ENCODE results near the gene SLC39A9.
"Not testable (repeated sequence)": the region's sequence is repeated elsewhere in the genome, so short reads cannot be mapped to it uniquely, and the experiment has no call there.

The SLC39A9 gene

DNA sequence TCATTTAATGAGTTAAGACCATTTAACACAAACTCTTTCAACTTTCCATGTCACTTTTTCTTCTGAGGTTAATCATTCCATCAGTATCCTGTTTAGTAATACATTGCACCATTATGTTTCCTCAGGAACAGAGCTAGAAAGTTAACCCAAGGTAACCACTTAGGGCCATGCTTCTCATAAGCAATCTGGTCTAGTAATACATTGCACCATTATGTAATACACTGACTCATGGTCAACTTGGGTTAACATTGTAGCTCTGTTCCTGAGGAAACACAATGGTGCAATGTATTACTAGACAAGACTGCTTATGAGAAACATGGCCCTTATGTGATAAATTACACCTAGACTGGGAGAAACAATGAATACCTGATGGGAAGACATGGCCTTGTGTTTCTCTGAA, 22.1 kb upstream of the SLC39A9 start:
- H3K4me3 ChIP-seq (ENCODE audit: low read length), result no peak overlapping the region
- TF ChIP-seq CTCF (IDR thresholded peaks at IDR 0.05; ENCODE audit: insufficient read depth, low read depth, low read length, missing control alignments), result no peak
- peak; percentile 94 for DNase-seq (ENCODE audit: low read depth)

DNA sequence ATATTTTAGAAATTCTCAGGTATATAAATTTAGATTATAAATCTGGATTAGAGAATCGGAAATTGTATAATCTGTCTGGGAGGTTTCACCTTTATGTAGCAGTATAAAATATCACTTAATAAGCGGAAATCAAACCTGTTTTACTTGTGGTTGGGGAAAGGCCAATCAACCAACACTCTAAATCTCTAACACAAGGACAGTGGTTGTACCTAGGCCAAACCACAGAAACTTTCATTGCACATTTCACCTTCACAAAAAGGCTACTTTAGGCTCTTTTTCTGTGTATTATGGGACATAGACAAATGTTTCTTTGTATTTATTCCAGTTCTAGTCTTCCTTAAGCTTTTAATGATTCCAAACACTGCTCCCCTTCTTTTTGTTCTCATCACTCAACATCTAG, 20.2 kb upstream of the SLC39A9 start:
- TF ChIP-seq CTCF (IDR thresholded peaks at IDR 0.05; ENCODE audit: insufficient read depth, low read depth, low read length, missing control alignments), result no peak
- peak; percentile 34 for DNase-seq (ENCODE audit: low read depth)
- H3K4me3 ChIP-seq (ENCODE audit: low read length), result no peak overlapping the region

- peak; percentile 33 for DNase-seq (ENCODE audit: low read depth)
- TF ChIP-seq CTCF (IDR thresholded peaks at IDR 0.05; ENCODE audit: insufficient read depth, low read depth, low read length, missing control alignments), result no peak
- H3K4me3 ChIP-seq (ENCODE audit: low read length), result no peak overlapping the region
Measured at GRCh38 chr14:69387311-69387710, 11.2 kb upstream of the SLC39A9 start.

- DNase-seq (ENCODE audit: low read depth), result peak; percentile 11
- H3K4me3 ChIP-seq (ENCODE audit: low read length), result not testable (repeated sequence)
Measured at GRCh38 chr14:69391400-69391799, 7.1 kb upstream of the SLC39A9 start.

GRCh38 chr14:69392481-69392880, 6.0 kb upstream of the SLC39A9 start:
- no peak overlapping the region for H3K4me3 ChIP-seq (ENCODE audit: low read length)
- no peak for TF ChIP-seq CTCF (IDR thresholded peaks at IDR 0.05; ENCODE audit: insufficient read depth, low read depth, low read length, missing control alignments)
- DNase-seq (ENCODE audit: low read depth), result no peak

- no peak for TF ChIP-seq CTCF (IDR thresholded peaks at IDR 0.05; ENCODE audit: insufficient read depth, low read depth, low read length, missing control alignments)
Measured at GRCh38 chr14:69395929-69396328, 2.6 kb upstream of the SLC39A9 start.

GRCh38 chr14:69398818-69399210, 322 bp downstream of the SLC39A9 start:
- H3K4me3 ChIP-seq (ENCODE audit: low read length), result peak overlapping the region; percentile 98
- no peak for TF ChIP-seq CTCF (IDR thresholded peaks at IDR 0.05; ENCODE audit: insufficient read depth, low read depth, low read length, missing control alignments)
- no peak for DNase-seq (ENCODE audit: low read depth)

More at GRCh38 chr14:69395929-69396328, 2.6 kb upstream of the SLC39A9 start:
- H3K4me3 ChIP-seq (ENCODE audit: low read length), result no peak overlapping the region
- DNase-seq (ENCODE audit: low read depth), result no peak

- H3K4me3 ChIP-seq (ENCODE audit: low read length), result peak overlapping the region; percentile 98
- no peak for DNase-seq (ENCODE audit: low read depth)
- no peak for TF ChIP-seq CTCF (IDR thresholded peaks at IDR 0.05; ENCODE audit: insufficient read depth, low read depth, low read length, missing control alignments)
Measured at GRCh38 chr14:69399750-69400149, 1.3 kb downstream of the SLC39A9 start.
